ENCODE results near the gene TUBGCP6.

DNA sequence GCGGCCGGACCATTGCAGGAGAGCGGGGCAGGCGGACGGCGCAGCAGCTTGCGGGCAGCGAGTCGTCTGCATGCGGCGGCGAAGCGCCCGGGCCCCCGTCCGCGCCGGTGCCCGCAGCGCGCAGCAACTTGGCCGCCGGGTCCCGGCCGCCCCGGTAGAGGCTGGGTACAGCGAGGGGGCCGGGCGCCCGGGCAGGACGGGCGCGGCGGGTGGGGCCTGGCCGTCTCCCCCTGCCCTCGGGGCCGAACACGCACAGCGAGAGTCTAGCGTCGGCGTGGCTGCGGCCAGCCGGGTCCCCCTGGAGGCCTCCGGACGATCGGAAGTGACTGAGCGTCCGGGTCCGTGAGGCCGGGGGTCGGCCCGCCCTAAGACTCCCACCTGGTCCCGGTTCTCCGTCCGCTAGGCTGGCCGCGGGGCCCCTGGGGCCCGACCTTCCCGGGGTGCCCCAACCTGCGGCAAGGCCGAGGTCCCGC, 59.9 kb downstream of the TUBGCP6 start:
- TF ChIP-seq SIN3A (IDR thresholded peaks at IDR 0.05; ENCODE audit: borderline replicate concordance, insufficient read depth, low read length), result no peak
- TF ChIP-seq POLR2AphosphoS5 (IDR thresholded peaks at IDR 0.05; ENCODE audit: low read depth, low read length), result no peak
